Heart left ventricle (tissue), 16 donors: Measurements from ENCODE around the gene CFAP77. TPM values are rescaled to one million over a fixed set of nuclear protein-coding genes. Genes with fewer than 3 reads are reported as not detected.

Source experiments
- ATAC-seq, 4 donors: fragments of 200-7000 bp; cut with Tn5 transposase; one replicate each; pipeline ENCODE4 v1.9.1; 2020 to 2022; ENCODE audit warnings: moderate library complexity in 4 of 4, mild to moderate bottlenecking in 3 of 4, moderate number of reproducible peaks in 1 of 4
- DNase-seq, 5 donors: peaks; one replicate each; pipeline ENCODE4 v3.0.0-alpha.2; 2020
- H3K27ac ChIP-seq, 12 donors: fragments of 200-600 bp; sonication (generic) in 4 of 12; one replicate each; pipeline versions ENCODE4 v1.5.0 to v1.8.0; 2016 to 2022; ENCODE audit warnings: mild to moderate bottlenecking in 2 of 12
- H3K27me3 ChIP-seq, 9 donors: fragments of 200-600 bp; sonication (generic) in 2 of 9; one replicate each; pipeline versions ENCODE4 v1.5.1 to v1.8.0; 2016 to 2022; ENCODE audit warnings: mild to moderate bottlenecking in 3 of 9
- H3K36me3 ChIP-seq, 9 donors: fragments of 200-600 bp; sonication (generic) in 2 of 9; one replicate each; pipeline versions ENCODE4 v1.5.0 to v1.8.0; 2018 to 2022; ENCODE audit warnings: mild to moderate bottlenecking in 2 of 9
- H3K4me1 ChIP-seq, 12 donors: fragments of 200-600 bp; sonication (generic) in 4 of 12; one replicate each; pipeline versions ENCODE4 v1.5.0 to v1.8.0; 2016 to 2022; ENCODE audit warnings: mild to moderate bottlenecking in 3 of 12
- H3K4me3 ChIP-seq, 12 donors: fragments of 200-600 bp; sonication (generic) in 4 of 12; one replicate each; pipeline versions ENCODE4 v1.5.0 to v1.8.0; 2017 to 2022; ENCODE audit warnings: mild to moderate bottlenecking in 9 of 12, moderate library complexity in 4 of 12
- H3K9me3 ChIP-seq, 12 donors: fragments of 200-600 bp; sonication (generic) in 4 of 12; one replicate each; pipeline versions ENCODE4 v1.5.0 to v1.8.0; 2016 to 2022; ENCODE audit warnings: mild to moderate bottlenecking in 1 of 12
- POLR2A ChIP-seq, 2 donors: fragments of 450-650 bp; IDR thresholded peaks; one replicate each; pipeline ENCODE4 v1.6.1; 2017; ENCODE audit warnings: antibody characterized with exemption in 2 of 2, mild to moderate bottlenecking in 2 of 2, moderate library complexity in 2 of 2
- WGBS, 4 donors: extraction: QIAGEN DNeasy Blood & Tissue Kit in 2 of 4; methylation state at CpG; one replicate each; pipeline versions ENCODE4 v1.1.5 to v1.1.7; 2013 to 2018; 5-methylcytosine and 5-hydroxymethylcytosine counted together
- intact Hi-C, 10 donors: fragments of 100-400 bp; cut with DNase I; formaldehyde crosslinking; loops; one replicate each; pipeline versions ENCODE4 v1.11.1 to v1.14.2; 2022
- polyA plus RNA-seq, 2 donors: library from polyadenylated mRNA; stranded (reverse); fragments of 200-250 nt; gene quantifications; one replicate each; pipeline ENCODE4 v1.2.3, GENCODE V29; 2013
- total RNA-seq, 9 donors: library from RNA; depleted of rRNA in 2 of 9; stranded (reverse); fragments of >200 nt in 2 of 9; fragmentation: NEBNext Ultra II Directional in 3 of 9; extraction: Animal tissue kit (Norgen Biotek cat#: 25700) in 3 of 9; gene quantifications; one replicate each; pipeline versions ENCODE4 v1.1.0 to v1.2.4, GENCODE V29; 2016 to 2023
- TF ChIP-seq, protein P1 (sequence below), 12 donors: fragments of 200-600 bp; sonication (generic) in 4 of 12; IDR thresholded peaks; one replicate each; pipeline versions ENCODE4 v1.5.0 to v1.8.0; 2018 to 2022; ENCODE audit warnings: antibody characterized with exemption in 12 of 12, mild to moderate bottlenecking in 5 of 12
- donor health status: ischemic (EF 13 %, LVEDD 7.1; RV severe dilation, severe dysfunction).
- donor health status: healthy with polysubstance abuse.
- donor health status: DM: no; HTN: yes; CAD: no.
- donor health status: DM: no; HTN: no; CAD: no.
- donor health status: ischemic (EF 25% LVEDD 6.9; RV normal size, moderate dysfunction).
- donor health status: ischemic (EF 25% LVEDD 5.7; RV mildly dilated, moderate dysfunction).
- donor health status: healthy.
- donor health status: DM: yes; HTN: yes; CAD: no.
- donor health status: ischemic (EF 35%, LVEDD 5.7; RV mildly dilated, moderate dysfunction).
- donor health status: nonischemic (EF 11% LVEDD 7.7; RV severe dilation, severe dysfunction).
- donor health status: DM: yes; HTN: yes; CAD: no.
- donor health status: PGD.
- donor health status: ischemic (EF 29% LVEDD 5.4; RV normal size, mild dysfunction).
- donor health status: nonischemic (EF 23%, LVEDD 6.1; RV moderate dilation, normal function).

CFAP77 gene
- total and polyA plus RNA-seq, 11 donors = 1.3 to 6.8 (median 2.2) TPM

GRCh38 chr9:132486706-132487350, 76.8 kb downstream of the CFAP77 start:
- 52 to 66% (median 56%) methylated on average over 32 of the region's 32 CpGs for WGBS, 4 donors
- intact Hi-C loops = no loop called here
- Histone ChIP-seq H3K36me3 (no peaks in the 10 kb centered on the region), H3K27ac (no peak overlapping the region), H3K4me3 (no peak overlapping the region), H3K9me3 (no peaks in the 10 kb centered on the region), H3K4me1 (no peaks in the 10 kb centered on the region), H3K27me3 (peaks cover 0 to 47% (median 14%) of the 10 kb centered on the region in 9 donors)
- ATAC-seq (no peak), DNase-seq (no peak)
- TF ChIP-seq POLR2A (IDR thresholded peaks at IDR 0.05) = no peak
- TF ChIP-seq, protein P1, sequence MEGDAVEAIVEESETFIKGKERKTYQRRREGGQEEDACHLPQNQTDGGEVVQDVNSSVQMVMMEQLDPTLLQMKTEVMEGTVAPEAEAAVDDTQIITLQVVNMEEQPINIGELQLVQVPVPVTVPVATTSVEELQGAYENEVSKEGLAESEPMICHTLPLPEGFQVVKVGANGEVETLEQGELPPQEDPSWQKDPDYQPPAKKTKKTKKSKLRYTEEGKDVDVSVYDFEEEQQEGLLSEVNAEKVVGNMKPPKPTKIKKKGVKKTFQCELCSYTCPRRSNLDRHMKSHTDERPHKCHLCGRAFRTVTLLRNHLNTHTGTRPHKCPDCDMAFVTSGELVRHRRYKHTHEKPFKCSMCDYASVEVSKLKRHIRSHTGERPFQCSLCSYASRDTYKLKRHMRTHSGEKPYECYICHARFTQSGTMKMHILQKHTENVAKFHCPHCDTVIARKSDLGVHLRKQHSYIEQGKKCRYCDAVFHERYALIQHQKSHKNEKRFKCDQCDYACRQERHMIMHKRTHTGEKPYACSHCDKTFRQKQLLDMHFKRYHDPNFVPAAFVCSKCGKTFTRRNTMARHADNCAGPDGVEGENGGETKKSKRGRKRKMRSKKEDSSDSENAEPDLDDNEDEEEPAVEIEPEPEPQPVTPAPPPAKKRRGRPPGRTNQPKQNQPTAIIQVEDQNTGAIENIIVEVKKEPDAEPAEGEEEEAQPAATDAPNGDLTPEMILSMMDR (IDR thresholded peaks at IDR 0.05) = no peak

GRCh38 chr9:132487351-132487791, 77.4 kb downstream of the CFAP77 start:
- 81 to 87% (median 84%) methylated on average over 7 of the region's 7 CpGs for WGBS, 4 donors
- no peak for DNase-seq
- intact Hi-C loops = no loop called here
- no peak for ATAC-seq
- Histone ChIP-seq H3K36me3 (no peaks in the 10 kb centered on the region), H3K27ac (no peak overlapping the region), H3K4me3 (no peak overlapping the region), H3K27me3 (peaks cover 0 to 47% (median 14%) of the 10 kb centered on the region in 9 donors), H3K9me3 (no peaks in the 10 kb centered on the region), H3K4me1 (no peaks in the 10 kb centered on the region)
- TF ChIP-seq, protein P1 (IDR thresholded peaks at IDR 0.05) = no peak
- no peak for TF ChIP-seq POLR2A (IDR thresholded peaks at IDR 0.05)

- ATAC-seq (no peak), DNase-seq (no peak)
- Histone ChIP-seq H3K4me1 (no peaks in the 10 kb centered on the region), H3K27me3 (peaks cover 0 to 47% (median 14%) of the 10 kb centered on the region in 9 donors), H3K27ac (no peak overlapping the region), H3K36me3 (no peaks in the 10 kb centered on the region), H3K9me3 (no peaks in the 10 kb centered on the region), H3K4me3 (no peak overlapping the region)
- intact Hi-C loops = no loop called here
- TF ChIP-seq POLR2A (IDR thresholded peaks at IDR 0.05) = no peak
- TF ChIP-seq, protein P1 (IDR thresholded peaks at IDR 0.05) = no peak
- WGBS, 4 donors = 43 to 57% (median 55%) methylated on average over 7 of the region's 7 CpGs
Observed at GRCh38 chr9:132487980-132488535, 78.0 kb downstream of the CFAP77 start.

DNA sequence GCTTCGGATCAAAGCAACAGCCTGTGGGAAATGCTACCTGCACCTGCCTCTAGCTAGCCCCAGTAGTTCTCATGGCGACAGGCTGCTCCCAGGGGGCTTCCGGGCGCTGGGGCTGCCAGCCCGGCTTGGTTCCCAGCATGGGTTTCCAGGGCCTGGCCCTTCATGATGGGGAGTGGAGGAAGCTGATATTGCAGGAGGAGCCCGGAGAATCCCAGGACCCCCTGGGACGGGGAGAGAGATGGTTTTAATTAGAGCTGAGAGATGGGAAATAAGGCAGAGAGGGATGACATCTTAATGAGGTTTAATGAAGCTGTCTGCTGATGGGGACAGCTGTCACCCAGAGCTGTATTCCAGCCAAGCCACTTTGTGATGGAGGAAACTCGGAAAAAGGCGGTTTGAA, 78.6 kb downstream of the CFAP77 start:
- Histone ChIP-seq H3K4me3 (no peak overlapping the region), H3K9me3 (no peaks in the 10 kb centered on the region), H3K36me3 (no peaks in the 10 kb centered on the region), H3K27me3 (peaks cover 0 to 47% (median 14%) of the 10 kb centered on the region in 9 donors), H3K4me1 (no peaks in the 10 kb centered on the region), H3K27ac (no peak overlapping the region)
- ATAC-seq = no peak
- TF ChIP-seq, protein P1 (IDR thresholded peaks at IDR 0.05) = no peak
- TF ChIP-seq POLR2A (IDR thresholded peaks at IDR 0.05) = no peak
- no peak for DNase-seq
- 42 to 52% (median 45%) methylated on average over 9 of the region's 9 CpGs for whole genome bisulfite sequencing, 4 donors
- intact Hi-C loops = no loop called here
